ENCODE data around the gene FYB1.

The FYB1 gene

DNA sequence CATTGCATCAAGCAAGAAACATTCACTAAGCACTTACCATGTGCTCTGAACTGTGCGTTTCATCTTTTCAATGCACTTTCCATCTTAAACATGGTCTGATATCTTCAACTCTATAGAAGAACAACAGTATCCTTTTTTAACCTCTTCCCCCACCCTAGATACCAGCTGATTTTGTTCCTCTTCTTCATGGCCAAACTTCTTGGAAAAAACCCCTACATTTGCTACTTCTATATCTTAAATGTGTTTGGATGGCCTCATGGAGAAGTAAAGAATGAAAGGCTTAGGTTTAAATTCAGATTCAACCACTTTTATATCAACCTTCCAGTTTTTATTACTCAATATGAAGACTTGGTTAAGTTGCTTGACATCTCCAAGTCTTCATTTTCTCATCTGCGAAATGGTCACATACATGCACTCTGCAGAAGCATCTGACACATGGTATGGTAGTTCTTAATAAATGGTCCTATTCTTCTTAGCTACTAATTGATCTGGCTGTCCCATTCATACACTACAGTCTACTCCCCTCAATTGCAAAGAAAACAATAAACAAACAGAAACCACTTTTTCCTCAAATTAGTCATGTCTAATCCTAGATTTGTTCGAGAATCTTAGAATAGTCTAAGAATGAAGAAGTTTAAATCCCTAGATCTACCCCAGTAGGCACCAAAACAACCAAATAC is 59.4 kb downstream of the FYB1 start:
- no peak overlapping the region for H3K27ac ChIP-seq
- TF ChIP-seq EZH2 (IDR thresholded peaks at IDR 0.05) (no peak), POLR2AphosphoS5 (IDR thresholded peaks at IDR 0.05; ENCODE audit: borderline replicate concordance, low read depth, low read length) (no peak), FOXP2 (optimal IDR thresholded peaks at IDR 0.05; ENCODE audit: control extremely low read depth, extremely low read length, insufficient read depth) (no peak)
- H3K9ac ChIP-seq (ENCODE audit: insufficient read length), result no peak overlapping the region
- no peaks in the 10 kb centered on the region for H3K9me3 ChIP-seq (ENCODE audit: low read depth, low read length)
- no peak for DNase-seq (ENCODE audit: low read depth, low spot score)
- H3K36me3 ChIP-seq (ENCODE audit: insufficient read depth, low read length), result no peaks in the 10 kb centered on the region
- H3K4me3 ChIP-seq, result no peak overlapping the region

GRCh38 chr5:39158786-39159185 is 60.6 kb downstream of the FYB1 start:
- Histone ChIP-seq H3K36me3 (ENCODE audit: insufficient read depth, low read length) (no peaks in the 10 kb centered on the region), H3K27ac (no peak overlapping the region), H3K9me3 (ENCODE audit: low read depth, low read length) (no peaks in the 10 kb centered on the region), H3K4me3 (no peak overlapping the region), H3K9ac (ENCODE audit: insufficient read length) (no peak overlapping the region)
- DNase-seq (ENCODE audit: low read depth, low spot score), result no peak
- TF ChIP-seq EZH2 (IDR thresholded peaks at IDR 0.05) (no peak), POLR2AphosphoS5 (IDR thresholded peaks at IDR 0.05; ENCODE audit: borderline replicate concordance, low read depth, low read length) (no peak), FOXP2 (optimal IDR thresholded peaks at IDR 0.05; ENCODE audit: control extremely low read depth, extremely low read length, insufficient read depth) (no peak)

GRCh38 chr5:39158127-39158593 is 61.2 kb downstream of the FYB1 start:
- no peak for DNase-seq (ENCODE audit: low read depth, low spot score)
- TF ChIP-seq POLR2AphosphoS5 (IDR thresholded peaks at IDR 0.05; ENCODE audit: borderline replicate concordance, low read depth, low read length), result no peak
- TF ChIP-seq FOXP2 (optimal IDR thresholded peaks at IDR 0.05; ENCODE audit: control extremely low read depth, extremely low read length, insufficient read depth), result no peak
- TF ChIP-seq EZH2 (IDR thresholded peaks at IDR 0.05), result no peak
- H3K9ac ChIP-seq (ENCODE audit: insufficient read length), result no peak overlapping the region
- H3K27ac ChIP-seq, result no peak overlapping the region
- H3K4me3 ChIP-seq, result no peak overlapping the region
- H3K9me3 ChIP-seq (ENCODE audit: low read depth, low read length), result no peaks in the 10 kb centered on the region
- no peaks in the 10 kb centered on the region for H3K36me3 ChIP-seq (ENCODE audit: insufficient read depth, low read length)

DNA sequence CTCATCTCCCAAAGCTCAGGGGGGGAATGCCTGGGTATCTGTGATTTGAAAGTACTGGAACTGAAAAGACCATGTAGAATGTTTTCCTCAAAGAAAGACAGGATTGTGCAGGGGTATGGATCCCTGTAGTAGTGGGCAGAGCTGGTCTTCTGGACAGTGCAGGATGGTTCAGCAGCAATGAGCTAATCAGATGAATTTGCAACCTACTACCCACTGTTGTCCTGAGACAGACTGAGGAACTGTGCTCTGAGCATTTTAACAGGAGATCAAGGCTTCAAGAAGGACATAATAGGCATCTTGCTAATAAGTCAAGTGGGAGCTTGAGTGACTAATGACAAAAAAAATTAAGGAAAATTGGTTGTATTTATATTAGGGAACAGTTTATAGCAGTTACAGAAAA is 61.7 kb downstream of the FYB1 start:
- no peak for TF ChIP-seq FOXP2 (optimal IDR thresholded peaks at IDR 0.05; ENCODE audit: control extremely low read depth, extremely low read length, insufficient read depth)
- no peak for TF ChIP-seq POLR2AphosphoS5 (IDR thresholded peaks at IDR 0.05; ENCODE audit: borderline replicate concordance, low read depth, low read length)
- TF ChIP-seq EZH2 (IDR thresholded peaks at IDR 0.05), result no peak

GRCh38 chr5:39156082-39156481 is 63.3 kb downstream of the FYB1 start:
- no peak overlapping the region for H3K27ac ChIP-seq
- TF ChIP-seq POLR2AphosphoS5 (IDR thresholded peaks at IDR 0.05; ENCODE audit: borderline replicate concordance, low read depth, low read length) (no peak), FOXP2 (optimal IDR thresholded peaks at IDR 0.05; ENCODE audit: control extremely low read depth, extremely low read length, insufficient read depth) (no peak), EZH2 (IDR thresholded peaks at IDR 0.05) (no peak)
- H3K9me3 ChIP-seq (ENCODE audit: low read depth, low read length), result no peaks in the 10 kb centered on the region
- H3K4me3 ChIP-seq, result no peak overlapping the region
- H3K36me3 ChIP-seq (ENCODE audit: insufficient read depth, low read length), result no peaks in the 10 kb centered on the region
- DNase-seq (ENCODE audit: low read depth, low spot score), result no peak
- H3K9ac ChIP-seq (ENCODE audit: insufficient read length), result no peak overlapping the region

More for the DNA sequence above, 61.7 kb downstream of the FYB1 start:
- no peak overlapping the region for H3K9ac ChIP-seq (ENCODE audit: insufficient read length)
- no peak overlapping the region for H3K27ac ChIP-seq
- no peaks in the 10 kb centered on the region for H3K9me3 ChIP-seq (ENCODE audit: low read depth, low read length)
- no peaks in the 10 kb centered on the region for H3K36me3 ChIP-seq (ENCODE audit: insufficient read depth, low read length)
- H3K4me3 ChIP-seq, result no peak overlapping the region
- no peak for DNase-seq (ENCODE audit: low read depth, low spot score)

DNA sequence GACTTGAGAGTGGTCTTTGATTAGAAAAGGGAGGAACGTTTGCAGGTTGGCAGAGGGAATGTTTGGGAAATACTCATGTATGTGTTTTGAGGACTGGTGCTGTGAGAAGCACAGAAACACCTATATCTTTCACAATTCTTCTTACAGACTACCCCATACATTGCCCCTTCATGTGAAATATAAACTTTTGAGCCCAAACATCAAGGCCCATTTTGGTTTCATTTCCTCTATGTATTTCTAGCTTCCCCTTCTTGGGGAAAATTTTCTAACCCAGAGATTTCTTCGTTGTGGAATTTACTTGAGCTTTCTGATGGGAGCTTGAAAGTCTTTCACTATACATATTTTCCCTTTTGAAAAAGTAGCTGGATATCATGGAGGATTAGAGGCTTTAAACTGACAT is 67.6 kb downstream of the FYB1 start:
- H3K4me3 ChIP-seq, result no peak overlapping the region
- TF ChIP-seq POLR2AphosphoS5 (IDR thresholded peaks at IDR 0.05; ENCODE audit: borderline replicate concordance, low read depth, low read length) (no peak), EZH2 (IDR thresholded peaks at IDR 0.05) (no peak), FOXP2 (optimal IDR thresholded peaks at IDR 0.05; ENCODE audit: control extremely low read depth, extremely low read length, insufficient read depth) (no peak)
- no peak for DNase-seq (ENCODE audit: low read depth, low spot score)
- no peak overlapping the region for H3K27ac ChIP-seq
- no peaks in the 10 kb centered on the region for H3K9me3 ChIP-seq (ENCODE audit: low read depth, low read length)
- no peak overlapping the region for H3K9ac ChIP-seq (ENCODE audit: insufficient read length)
- H3K36me3 ChIP-seq (ENCODE audit: insufficient read depth, low read length), result no peaks in the 10 kb centered on the region

DNA sequence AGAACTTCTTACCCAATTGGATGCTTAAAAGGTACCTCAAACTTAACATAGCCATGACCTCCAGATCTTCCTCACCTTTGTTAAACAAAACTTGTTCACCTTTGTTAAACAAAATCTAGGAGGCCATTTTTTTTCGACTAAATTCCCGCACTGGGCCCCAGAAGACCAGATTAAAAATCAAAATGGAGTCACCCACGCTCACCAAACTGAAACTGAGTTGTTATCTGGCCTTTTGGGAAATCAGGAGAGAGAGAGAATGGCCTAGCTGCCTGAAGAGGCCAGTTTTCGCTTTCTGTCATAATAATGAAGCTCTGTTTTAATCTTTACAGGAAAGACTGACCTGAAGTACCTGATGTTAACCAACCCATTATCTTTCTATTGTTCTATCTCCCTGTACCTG is 69.4 kb downstream of the FYB1 start:
- no peak for DNase-seq (ENCODE audit: low read depth, low spot score)
- Histone ChIP-seq H3K9ac (ENCODE audit: insufficient read length) (no peak overlapping the region), H3K9me3 (ENCODE audit: low read depth, low read length) (no peaks in the 10 kb centered on the region), H3K4me3 (no peak overlapping the region), H3K36me3 (ENCODE audit: insufficient read depth, low read length) (no peaks in the 10 kb centered on the region), H3K27ac (no peak overlapping the region)
- TF ChIP-seq POLR2AphosphoS5 (IDR thresholded peaks at IDR 0.05; ENCODE audit: borderline replicate concordance, low read depth, low read length) (no peak), FOXP2 (optimal IDR thresholded peaks at IDR 0.05; ENCODE audit: control extremely low read depth, extremely low read length, insufficient read depth) (no peak), EZH2 (IDR thresholded peaks at IDR 0.05) (no peak)

GRCh38 chr5:39148983-39149534 is 70.3 kb downstream of the FYB1 start:
- Histone ChIP-seq H3K9me3 (ENCODE audit: low read depth, low read length) (no peaks in the 10 kb centered on the region), H3K9ac (ENCODE audit: insufficient read length) (no peak overlapping the region), H3K27ac (no peak overlapping the region), H3K4me3 (no peak overlapping the region), H3K36me3 (ENCODE audit: insufficient read depth, low read length) (no peaks in the 10 kb centered on the region)
- TF ChIP-seq POLR2AphosphoS5 (IDR thresholded peaks at IDR 0.05; ENCODE audit: borderline replicate concordance, low read depth, low read length) (no peak), FOXP2 (optimal IDR thresholded peaks at IDR 0.05; ENCODE audit: control extremely low read depth, extremely low read length, insufficient read depth) (no peak), EZH2 (IDR thresholded peaks at IDR 0.05) (no peak)
- DNase-seq (ENCODE audit: low read depth, low spot score), result no peak
